ENCODE results near the gene FBXO42.

The FBXO42 gene

DNA sequence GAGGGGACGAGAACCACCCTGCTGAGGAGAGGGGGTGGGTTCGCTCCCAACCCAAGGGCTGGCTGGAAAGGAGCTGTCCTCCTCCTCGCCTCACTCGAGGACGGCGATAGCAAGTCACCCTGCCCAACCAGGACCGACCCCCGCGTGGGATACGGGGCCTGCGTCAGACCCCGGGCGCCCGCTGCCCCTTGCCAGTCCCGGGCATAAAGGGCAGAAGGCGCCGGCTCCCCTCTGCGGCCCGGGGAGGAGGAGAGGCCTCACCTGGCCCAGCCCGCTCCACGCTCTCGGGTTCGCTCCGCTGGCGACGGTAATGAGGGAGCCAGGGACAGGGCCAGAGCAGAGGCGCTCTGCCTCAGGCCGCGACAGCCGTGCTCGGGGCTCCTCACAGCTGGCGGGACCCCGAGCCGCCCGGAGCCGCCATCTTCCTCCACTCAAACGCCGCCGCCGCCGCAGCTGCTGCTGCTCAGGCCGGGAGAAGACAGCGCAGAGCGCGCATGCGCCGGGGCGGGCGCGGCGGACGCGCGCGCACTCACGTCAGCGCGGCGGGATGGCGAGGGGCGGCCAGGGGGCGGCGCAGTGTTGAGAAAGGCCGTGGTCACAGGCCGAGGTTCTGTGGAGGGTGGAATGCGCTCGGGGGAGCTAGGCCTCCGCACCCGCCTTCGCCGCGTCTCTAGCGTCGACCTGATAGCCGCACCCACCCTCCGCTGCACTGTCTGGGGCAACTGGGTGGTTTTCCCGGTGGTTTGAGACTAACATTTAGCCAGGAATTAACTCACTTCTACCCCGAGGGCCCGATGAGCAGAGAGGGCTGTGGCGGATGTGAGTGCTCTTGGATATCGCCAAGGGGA is at the start of gene FBXO42:
Gene FBXO42, minus strand, starts transcription at position 487 of the 848 bp plus-strand sequence. CDS start 37,062 bp downstream, outside the sequence.
- FAIRE-seq, result no peak

DNA sequence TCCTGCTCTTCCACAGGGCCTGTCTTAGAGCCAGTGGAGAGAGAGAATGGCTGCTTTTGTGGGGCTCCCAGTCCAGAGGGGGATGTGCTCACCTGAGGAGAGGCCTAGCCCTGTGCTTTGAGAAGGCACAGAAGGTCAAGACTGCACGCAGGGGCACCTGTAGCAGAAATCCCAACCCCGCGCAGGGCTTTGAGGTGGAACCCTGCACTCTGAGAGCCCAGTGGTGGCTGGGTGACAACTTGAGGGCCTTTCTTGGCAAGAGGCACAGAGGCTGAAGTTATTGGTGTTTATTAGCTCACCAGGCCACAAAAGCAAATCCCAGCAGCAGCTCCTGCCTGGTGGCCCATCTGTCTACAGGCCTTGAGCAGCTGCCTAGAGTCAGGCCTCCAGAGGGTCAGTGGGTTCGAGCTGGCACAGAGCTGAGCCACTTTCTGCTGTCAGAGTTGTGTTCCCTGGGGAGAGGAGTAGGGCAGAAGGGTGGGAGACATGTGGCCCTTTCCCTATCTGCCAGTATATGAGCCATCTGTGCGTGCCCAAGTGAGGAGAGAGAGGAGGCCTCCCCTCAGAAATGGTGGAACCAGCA is 46.2 kb upstream of the FBXO42 start:
- FAIRE-seq, result no peak

DNA sequence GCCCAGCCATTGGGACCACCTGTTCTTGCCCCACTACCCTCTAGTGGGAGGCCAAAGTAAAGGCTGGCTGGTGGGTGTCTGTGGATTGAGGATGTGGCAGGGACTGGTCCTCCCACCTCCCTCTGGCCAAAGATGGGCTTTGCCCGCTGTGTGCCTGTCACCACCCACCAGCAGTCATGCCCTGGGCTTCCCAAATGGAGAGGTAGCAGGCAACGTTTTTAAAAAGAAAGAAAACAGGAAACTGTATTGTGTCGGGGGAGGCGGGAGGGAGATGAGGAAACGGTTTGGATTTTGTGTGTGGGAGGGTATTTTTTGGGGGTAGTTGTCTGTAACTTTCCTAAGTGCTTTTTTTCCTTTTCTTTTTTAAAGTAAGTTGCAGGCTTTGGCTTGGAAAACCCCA is 44.8 kb upstream of the FBXO42 start:
- FAIRE-seq, result no peak

DNA sequence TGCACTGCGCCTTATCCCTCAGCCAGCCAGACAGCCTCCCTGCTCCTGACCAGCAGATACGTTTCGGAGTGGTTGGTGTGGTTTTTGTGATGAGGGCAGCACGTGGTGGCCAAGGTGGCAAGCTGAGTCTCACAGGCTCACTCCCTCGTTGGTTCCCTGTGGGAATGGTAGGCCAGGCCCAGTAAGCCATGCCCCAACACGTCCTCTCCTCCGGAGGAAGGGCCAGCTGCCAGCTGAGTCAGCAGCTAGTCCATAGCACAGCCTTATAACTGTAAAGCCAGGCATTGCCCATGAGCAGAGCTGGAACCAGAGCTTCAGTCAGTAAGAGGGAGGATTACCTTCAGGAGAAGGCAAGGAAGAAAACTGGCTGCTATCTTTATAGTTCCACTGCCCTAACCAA is 44.3 kb upstream of the FBXO42 start:
- FAIRE-seq, result no peak

DNA sequence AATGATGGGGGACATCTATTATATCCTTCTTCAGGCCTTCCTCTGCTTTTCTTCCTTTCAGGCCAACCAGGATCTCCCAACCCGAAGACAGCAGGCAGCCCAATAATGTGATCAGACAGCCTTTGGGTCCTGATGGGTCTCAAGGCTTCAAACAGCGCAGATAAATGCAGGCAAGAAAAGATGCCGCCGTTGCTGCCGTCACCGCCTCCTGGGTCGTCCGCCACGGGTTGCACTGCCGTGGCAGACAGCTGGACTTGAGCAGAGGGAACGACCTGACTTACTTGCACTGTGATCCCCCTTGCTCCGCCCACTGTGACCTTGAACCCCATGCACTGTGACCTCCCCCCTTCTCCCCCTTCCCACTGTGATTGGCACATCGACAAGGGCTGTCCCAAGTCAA is 42.7 kb upstream of the FBXO42 start:
- FAIRE-seq, result no peak

DNA sequence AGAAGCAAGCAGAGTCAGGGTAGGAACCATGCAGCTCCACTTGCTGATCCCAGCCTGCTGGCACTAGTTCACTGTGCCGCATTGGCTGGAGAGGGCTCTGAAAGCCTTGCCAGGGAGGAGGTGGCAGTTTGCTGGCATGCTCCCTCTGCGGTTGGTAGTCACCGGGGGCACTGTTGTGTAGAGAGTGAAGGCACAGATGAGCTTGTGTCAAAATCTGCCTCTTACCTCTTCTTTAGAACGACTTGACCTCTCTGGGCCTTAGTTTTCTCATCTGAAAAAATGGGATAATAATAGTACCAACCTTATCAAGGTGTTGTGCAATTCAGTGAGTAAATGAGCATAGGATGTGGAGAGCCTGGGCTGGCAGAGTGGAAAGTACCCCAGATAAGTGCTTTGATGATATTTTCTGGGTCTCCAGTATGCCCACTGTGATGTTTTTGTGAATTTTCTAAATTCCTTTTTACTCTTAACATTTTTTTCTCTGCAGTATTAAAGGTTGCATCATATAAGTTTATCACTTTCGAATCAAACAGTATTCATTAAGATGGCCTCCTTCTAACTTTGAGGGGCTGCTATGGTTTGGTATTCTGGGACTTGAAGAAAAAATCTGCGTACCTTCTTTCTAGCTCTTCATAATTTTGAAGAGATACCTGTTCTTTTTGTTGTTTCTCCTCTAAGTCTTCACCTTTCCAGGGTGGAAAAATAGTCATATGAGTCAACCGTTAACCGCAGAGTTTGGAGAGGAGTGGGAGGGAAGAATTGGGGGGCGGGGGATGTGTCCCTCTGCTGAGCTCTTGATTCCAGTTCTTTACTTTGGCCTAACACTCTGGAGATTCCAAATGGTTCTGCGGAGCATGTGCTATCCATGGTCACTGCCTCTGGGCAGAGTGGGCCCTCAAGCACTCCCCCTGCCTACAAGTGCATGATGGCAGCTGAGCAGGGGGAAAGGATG is 41.6 kb upstream of the FBXO42 start:
- no peak for FAIRE-seq

DNA sequence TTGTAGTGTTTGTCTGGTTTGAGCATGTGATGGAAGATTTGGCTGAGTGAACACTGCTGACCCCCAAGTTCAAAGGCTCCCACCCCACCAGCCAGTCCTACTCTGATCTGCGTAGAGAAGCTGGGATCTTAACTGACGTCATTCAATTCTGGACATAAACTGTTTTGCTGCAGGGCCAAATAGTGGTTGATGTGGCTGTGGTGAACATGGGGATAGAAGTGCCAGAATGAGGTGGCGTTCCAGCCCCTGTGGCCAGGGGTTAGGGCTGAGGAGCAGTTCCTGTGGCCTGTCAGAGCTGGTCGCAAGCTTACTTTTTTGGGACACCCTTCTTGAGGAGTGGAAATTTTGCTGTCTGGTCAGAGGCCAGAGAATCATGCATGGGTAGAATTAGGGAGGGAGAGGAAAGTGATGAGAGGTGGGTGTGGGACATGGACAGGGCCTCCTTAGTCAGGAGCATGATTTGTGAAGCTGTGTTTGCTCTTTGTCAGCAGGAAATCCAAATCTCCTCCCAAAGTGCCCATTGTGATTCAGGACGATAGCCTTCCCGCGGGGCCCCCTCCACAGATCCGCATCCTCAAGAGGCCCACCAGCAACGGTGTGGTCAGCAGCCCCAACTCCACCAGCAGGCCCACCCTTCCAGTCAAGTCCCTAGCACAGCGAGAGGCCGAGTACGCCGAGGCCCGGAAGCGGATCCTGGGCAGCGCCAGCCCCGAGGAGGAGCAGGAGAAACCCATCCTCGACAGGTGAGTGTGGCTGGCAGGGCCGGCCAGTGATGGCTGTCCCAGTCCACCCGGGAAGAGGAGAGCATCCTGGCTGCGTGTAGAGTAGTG is 40.7 kb upstream of the FBXO42 start:
- FAIRE-seq, result no peak

DNA sequence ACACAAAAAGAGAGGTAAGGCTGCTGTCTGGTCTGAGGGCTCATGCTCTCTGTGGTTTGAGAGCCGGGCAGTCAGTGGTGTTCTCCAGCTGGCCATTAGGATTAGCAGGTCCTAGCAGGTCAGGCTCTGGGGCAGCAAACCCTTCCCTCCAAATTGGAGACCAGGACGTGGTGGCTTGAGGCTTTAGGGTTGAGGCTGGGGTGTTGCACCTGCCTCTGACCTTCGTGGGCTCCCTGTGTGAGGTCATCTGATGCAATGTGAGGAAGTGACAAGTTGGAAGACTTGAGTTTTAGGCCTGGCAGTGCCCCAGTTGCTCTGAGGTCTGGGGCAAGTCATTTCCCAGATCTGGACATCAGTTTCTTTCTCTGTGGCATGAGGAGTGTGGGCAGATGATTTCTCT is 39.1 kb upstream of the FBXO42 start:
- no peak for FAIRE-seq

DNA sequence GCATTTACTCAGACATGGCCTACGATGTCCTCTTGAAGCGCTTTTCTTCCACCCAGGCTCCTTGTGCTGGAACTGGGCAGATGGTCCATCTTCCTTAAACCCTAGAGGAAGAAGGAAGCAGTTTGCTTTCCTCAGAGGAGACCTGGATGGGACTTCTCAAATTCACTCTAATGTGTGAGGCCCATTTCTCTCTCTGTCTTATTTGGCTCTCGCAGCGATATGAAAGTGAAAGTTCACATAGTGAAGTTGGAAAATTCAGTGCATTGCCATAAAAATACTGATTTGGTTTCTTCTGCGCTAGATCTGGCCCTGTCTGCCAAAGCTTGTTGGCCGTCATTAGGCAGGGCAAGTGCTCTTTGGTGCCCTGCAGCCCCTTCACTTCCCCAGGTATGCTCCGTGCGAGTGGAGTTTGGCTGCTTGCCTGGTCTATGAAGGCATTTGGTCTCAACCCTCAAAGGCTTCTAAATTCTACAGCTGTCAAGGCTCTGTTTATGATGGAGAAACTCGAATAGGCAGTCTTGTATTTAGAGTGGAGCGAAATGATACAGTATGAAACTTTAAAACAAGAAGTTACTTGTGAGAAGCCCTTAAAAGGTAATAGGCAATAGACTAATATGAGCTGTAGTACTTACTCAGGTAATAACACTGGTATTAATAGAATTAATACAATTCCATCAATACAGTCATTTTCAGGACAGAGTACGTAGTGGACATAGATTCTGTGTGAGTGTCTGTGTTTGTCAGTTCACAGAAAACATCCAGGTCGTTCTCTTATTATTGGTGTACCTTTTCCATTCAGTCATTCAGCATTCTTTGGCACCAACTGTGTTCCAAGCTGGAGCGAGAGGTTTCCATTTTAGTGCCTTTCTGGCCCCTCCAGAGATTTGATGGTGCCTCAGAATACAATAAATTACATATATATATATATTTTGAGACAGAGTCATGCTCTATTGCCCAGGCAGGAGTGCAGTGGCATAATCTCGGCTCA is 35.2 kb upstream of the FBXO42 start:
- no peak for FAIRE-seq

DNA sequence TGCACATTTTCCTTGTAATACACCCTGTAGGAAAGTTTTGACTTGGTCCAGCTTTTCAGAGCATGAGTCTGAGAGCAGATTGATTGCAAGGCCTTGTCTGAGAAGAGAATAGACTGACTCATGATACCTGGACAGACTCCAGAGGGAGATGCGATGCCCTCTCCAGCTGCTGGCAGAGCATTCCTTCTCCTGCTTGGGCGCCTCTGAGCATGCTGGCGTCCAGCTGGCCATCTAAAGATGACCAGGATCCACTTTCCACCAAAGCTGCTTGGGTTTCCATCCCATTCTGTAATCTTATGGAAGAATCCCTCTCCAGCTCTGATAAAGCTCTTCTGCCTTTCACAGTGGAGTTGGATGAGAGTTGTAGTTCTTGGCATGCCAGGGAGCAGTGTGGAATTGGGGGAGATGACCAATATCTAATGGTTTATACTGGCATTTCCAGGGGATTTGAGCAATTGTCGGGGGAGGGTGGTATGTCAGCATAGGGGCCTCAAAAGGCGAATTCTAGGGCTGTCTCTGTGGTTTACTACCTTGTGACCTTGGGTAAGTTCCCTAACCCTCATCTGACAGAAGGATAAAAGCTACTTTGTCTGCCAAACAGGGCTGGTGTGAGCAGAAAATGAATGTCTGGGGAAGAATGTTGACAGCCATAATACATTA is 34.3 kb upstream of the FBXO42 start:
- FAIRE-seq, result no peak

DNA sequence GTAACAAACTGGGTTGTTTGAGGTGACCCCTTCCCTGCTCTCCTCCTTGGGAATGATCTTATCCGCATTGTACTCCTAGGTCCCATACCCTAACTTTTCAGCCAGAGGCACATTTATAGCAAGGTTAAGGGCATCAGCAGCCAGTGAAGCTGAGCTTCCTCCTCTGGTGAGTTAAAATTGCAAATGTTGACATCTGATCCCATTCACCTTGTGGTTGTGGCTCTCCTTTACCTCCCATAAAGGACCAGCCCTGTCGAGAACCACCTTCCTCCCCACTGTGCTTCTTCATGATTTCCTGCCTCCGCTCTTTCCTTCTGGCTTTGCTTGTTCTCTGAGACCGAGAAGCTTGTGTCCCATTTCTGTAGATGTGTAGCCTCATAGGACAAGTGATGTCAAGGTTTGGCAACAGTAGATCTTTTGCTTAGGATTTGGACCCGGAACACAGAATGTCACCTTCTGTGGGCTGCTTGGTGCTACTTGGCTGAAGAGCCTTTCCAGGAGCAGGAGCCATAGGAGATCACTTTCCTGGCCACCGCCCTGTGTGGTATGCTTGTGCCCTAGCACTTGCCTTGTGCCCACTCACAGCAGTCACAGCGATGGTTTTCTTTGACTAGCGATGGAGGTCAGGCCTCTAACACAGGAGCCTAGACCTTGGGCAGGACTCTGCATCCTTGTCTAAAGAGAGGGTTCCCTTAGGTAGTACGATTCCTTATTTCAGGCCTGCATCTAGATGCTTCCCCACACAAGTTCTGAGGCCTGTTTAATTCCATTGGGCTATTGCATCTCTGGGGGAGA is 33.6 kb upstream of the FBXO42 start:
- FAIRE-seq, result no peak

DNA sequence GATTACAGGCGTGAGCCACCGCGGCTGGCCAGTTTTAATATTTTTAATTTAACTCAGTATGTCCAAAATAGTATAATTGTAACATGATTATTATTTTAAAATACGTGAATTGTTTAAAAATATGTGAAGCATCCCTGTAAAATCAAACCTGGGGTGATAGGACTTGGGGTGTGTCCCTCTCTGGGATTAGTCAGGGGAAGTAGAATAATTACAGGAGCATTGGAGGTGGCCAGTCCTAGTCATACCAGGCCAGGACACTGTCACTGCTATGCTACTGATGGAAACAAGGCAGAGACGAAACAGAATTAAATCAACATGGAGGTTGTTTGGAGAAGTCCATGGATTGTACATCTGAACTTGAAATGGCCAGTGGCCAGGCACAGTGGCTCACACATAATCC is 31.6 kb upstream of the FBXO42 start:
- no peak for FAIRE-seq

DNA sequence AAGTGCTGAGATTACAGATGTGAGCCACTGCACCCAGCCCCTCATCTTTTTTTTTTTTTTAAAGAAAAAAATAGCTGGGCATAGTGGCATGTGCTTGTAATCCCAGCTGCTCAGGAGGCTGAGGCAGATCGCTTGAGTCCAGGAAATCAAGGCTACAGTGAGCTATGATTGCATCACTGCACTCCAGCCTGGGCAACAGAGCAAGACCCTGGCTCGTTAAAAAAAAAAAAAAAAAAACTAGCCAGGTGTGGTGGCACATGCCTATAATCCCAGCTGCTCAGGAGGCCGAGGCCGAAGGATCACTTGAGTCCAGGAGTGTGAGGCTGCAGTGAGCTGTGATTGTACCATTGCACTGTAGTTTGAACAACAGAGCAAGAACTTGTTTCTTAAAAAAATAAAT is 28.6 kb upstream of the FBXO42 start:
- no peak for FAIRE-seq

DNA sequence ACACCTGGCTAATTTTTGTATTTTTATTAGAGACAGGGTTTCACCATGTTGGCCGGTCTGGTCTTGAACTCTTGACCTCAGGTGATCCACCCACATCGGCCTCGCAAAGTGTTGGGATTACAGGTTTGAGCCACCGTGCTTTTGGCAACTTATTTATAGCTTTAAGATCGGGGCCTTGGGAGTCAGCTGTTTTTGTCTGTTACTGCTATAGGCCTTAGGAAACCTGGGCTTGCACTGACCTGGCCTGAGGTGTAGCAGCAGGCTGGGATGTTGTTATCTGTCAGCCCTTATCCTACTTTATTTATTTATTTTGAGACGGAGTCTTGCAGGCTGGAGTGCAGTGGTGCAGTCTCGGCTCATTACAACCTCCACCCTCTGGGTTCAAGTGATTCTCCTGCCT is 26.2 kb upstream of the FBXO42 start:
- FAIRE-seq, result no peak

DNA sequence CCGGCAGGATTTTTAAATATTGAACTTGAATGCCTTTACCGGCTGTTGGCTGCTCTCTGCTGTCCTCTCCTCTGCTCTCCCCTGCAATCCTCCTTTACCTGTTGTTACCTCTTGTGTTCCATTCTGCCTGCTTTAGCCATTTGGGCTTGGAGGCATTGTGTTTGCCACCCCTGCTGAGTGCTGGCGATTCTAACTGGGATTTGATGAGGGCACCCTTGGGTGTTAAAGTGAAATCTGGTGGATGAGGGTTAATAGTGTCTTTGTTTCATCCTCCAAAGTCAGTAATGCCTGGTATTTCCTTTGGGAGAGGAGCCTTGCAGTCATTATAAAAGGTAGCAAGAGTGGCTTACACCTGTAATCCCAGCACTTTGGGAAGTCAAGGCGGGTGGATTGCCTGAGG is 24.7 kb upstream of the FBXO42 start:
- no peak for FAIRE-seq

DNA sequence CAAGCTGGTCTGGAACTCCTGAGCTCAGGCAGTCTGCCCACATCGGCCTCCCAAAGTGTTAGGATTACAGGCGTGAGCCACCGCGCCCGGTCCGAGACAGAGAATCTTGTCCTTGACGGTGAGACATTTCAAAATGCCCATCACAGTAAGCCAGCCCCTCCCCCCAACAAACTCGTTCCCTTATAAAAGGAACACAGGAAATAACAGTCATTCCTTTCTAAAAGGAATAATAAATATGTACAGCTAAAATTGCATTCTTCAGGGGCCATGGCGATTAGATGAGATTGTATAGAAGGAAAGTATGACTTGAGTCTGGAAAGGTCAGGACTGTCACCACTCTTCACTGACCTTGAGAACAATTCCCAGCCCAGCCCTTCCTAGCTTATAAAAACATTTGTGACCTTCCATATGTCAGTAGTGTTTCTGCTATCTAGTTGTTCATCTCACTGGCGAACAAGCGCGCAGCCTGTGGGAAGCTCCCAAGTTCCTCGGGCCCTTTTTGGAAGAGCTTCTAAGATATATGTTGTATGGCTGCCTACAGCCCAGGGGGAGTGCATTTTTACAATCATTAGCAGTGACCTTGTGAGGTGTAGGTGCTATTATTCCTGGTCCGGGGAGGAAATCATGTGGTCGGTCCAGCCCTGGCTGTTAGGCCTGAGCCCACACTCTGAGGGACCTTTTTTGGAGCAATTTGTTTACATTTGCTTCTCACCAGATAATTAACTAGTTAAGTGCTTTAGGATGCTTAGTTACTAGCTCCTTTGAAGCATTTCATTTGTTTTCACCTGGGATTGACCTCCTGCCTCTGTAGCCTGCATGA is 23.5 kb upstream of the FBXO42 start:
- FAIRE-seq, result no peak

DNA sequence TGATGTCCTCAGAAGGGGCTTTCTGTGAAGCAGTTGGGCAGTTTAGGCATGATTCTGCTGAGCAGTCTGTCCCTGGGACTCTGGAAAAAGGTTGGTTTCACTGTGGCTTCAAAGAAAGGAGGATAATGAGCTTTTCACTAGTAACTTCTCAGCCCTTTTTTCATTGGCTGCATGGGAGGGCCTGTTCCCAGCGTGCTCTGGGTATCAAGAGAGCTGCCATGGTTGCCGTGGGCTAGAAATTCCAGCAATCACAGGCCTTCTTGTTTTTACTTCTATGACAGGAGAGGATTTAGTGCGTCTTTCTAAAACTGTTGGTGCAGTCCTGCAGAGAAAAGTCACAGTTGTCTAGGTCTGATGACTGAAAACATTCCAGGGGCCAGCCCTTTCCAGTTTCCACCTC is 22.0 kb upstream of the FBXO42 start:
- FAIRE-seq, result no peak

DNA sequence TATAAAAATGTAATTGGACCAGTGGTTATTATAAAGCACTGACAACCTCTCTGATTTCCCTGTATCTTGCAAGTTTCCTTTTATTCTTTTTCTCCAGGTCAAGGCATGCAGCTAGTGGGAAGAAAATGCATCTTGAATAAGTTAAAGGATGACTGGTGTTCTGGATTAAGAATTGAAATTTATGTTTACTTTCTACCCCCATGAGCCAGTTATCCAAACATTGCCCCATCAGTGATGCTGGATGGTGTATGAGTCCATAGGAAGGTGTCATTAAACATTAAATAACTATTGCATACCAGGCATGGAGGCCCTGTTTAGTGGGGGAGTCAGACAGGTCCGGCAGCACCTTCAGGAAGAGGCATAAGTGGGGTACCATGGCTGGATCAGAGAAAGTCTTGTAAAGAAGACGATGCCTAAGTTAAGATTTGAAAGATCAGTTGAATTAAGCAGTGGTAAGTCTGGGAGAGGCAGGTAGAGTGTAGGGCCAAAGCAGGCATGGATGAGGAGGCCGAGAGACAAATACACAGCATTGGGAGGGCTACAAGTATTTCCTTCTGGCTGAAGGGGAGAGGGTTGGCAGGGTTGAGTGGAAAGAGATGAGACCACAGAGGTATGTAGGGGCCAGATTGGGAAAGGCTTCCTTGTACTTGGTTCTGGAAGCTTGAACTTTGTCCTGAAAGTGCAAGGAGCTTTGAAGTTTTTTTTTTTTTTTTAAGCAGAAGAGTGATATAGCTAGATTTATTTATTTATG is 20.4 kb upstream of the FBXO42 start:
- FAIRE-seq, result no peak
